ENCODE data around the gene TRAF1.

The TRAF1 gene

GRCh38 chr9:120866651-120867050 is 59.9 kb downstream of the TRAF1 start:
- no peak for DNase-seq

GRCh38 chr9:120865809-120866208 is 60.8 kb downstream of the TRAF1 start:
- no peak for DNase-seq

GRCh38 chr9:120865176-120865575 is 61.4 kb downstream of the TRAF1 start:
- DNase-seq, result no peak

- DNase-seq, result no peak
These were observed 61.9 kb downstream of the TRAF1 start for GRCh38 chr9:120864719-120865118.

- no peak for DNase-seq
These were observed 62.8 kb downstream of the TRAF1 start for GRCh38 chr9:120863833-120864232.

- no peak for DNase-seq
These were observed 64.1 kb downstream of the TRAF1 start for GRCh38 chr9:120862452-120862851.

- no peak for DNase-seq
These were observed 64.7 kb downstream of the TRAF1 start for GRCh38 chr9:120861935-120862334.

- DNase-seq, result no peak
These were observed 66.5 kb downstream of the TRAF1 start for GRCh38 chr9:120860083-120860482.

- DNase-seq, result no peak
These were observed 67.2 kb downstream of the TRAF1 start for GRCh38 chr9:120859361-120859760.

GRCh38 chr9:120857902-120858301 is 68.7 kb downstream of the TRAF1 start:
- DNase-seq, result no peak

- DNase-seq, result no peak
These were observed 69.1 kb downstream of the TRAF1 start for GRCh38 chr9:120857481-120857880.

- DNase-seq, result no peak
These were observed 69.9 kb downstream of the TRAF1 start for GRCh38 chr9:120856700-120857099.

GRCh38 chr9:120855827-120856670 is 70.5 kb downstream of the TRAF1 start:
- no peak for DNase-seq

- DNase-seq, result no peak
These were observed 71.8 kb downstream of the TRAF1 start for GRCh38 chr9:120854596-120855327.

GRCh38 chr9:120853198-120853597 is 73.4 kb downstream of the TRAF1 start:
- DNase-seq, result no peak
